Left ventricle myocardium inferior (tissue), 1 donor: ENCODE data around the gene PROB1. TPM values are rescaled to one million over a fixed set of nuclear protein-coding genes. Genes with fewer than 3 reads are reported as not detected.

Experiments used
- DNase-seq: peaks from one replicate; pipeline ENCODE4 v3.0.0-alpha.2; 2020
- H3K27ac ChIP-seq: fragments of 200-600 bp; replicated peaks from 2 replicates; pipeline ENCODE4 v1.8.0; 2021
- H3K27me3 ChIP-seq: fragments of 200-600 bp; 2 replicates; pipeline ENCODE4 v1.8.0; 2021; ENCODE audit warnings: low read depth
- H3K36me3 ChIP-seq: fragments of 200-600 bp; 2 replicates; pipeline ENCODE4 v1.8.0; 2021
- H3K4me1 ChIP-seq: fragments of 200-600 bp; 2 replicates; pipeline ENCODE4 v1.8.0; 2021
- H3K4me3 ChIP-seq: fragments of 200-600 bp; 2 replicates; pipeline ENCODE4 v1.8.0; 2021; ENCODE audit warnings: mild to moderate bottlenecking, moderate library complexity
- H3K9me3 ChIP-seq: fragments of 200-600 bp; replicated peaks from 2 replicates; pipeline ENCODE4 v1.8.0; 2021
- CTCF ChIP-seq: fragments of 200-600 bp; IDR thresholded peaks from 2 replicates; pipeline ENCODE4 v1.8.0; 2021; ENCODE audit warnings: antibody characterized with exemption, mild to moderate bottlenecking, borderline replicate concordance
- intact Hi-C: fragments of 100-400 bp; cut with micrococcal nuclease; formaldehyde crosslinking; loops from one replicate; pipeline ENCODE4 v1.11.0; 2022
- total RNA-seq: library from RNA; stranded (reverse); fragmentation: NEBNext Ultra II Directional; extraction: Animal tissue kit (Norgen Biotek cat#: 25700); gene quantifications from one replicate; pipeline ENCODE4 v1.2.1, GENCODE V29; 2021
- donor health status: DM: no; HTN: yes; CAD: no; lungs with severe emphysema.

The PROB1 gene
- total RNA-seq, 1 donor from 2014 or later, result 46.3 TPM

- Histone ChIP-seq H3K4me1 (peaks cover 46% of the 10 kb centered on the region), H3K27me3 (no peaks in the 10 kb centered on the region), H3K9me3 (no peaks in the 10 kb centered on the region), H3K4me3 (no peak overlapping the region), H3K36me3 (no peaks in the 10 kb centered on the region), H3K27ac (peak overlapping the region; percentile 80)
- no peak for TF ChIP-seq CTCF
- intact Hi-C loops, result no loop called here
- DNase-seq, result no peak
These were observed 8.9 kb downstream of the PROB1 start for GRCh38 chr5:139386050-139386438.

- intact Hi-C loops, result no loop called here
These were observed 9.5 kb downstream of the PROB1 start for GRCh38 chr5:139385061-139386049.

GRCh38 chr5:139384591-139385051, 10.3 kb downstream of the PROB1 start:
- TF ChIP-seq CTCF, result no peak
- peak overlapping the region; percentile 62 for H3K4me3 ChIP-seq
- intact Hi-C loops, result no loop called here
- H3K27ac ChIP-seq, result peak overlapping the region; percentile 80
- no peak for DNase-seq
- no peaks in the 10 kb centered on the region for H3K9me3 ChIP-seq
- no peaks in the 10 kb centered on the region for H3K36me3 ChIP-seq
- no peaks in the 10 kb centered on the region for H3K27me3 ChIP-seq
- peaks cover 37% of the 10 kb centered on the region for H3K4me1 ChIP-seq

More at GRCh38 chr5:139385061-139386049, 9.5 kb downstream of the PROB1 start:
- TF ChIP-seq CTCF, result peak; percentile 62
- Histone ChIP-seq H3K27me3 (no peaks in the 10 kb centered on the region), H3K9me3 (no peaks in the 10 kb centered on the region), H3K4me3 (peak overlapping the region; percentile 62), H3K27ac (peak overlapping the region; percentile 80), H3K36me3 (no peaks in the 10 kb centered on the region), H3K4me1 (peaks cover 39% of the 10 kb centered on the region)
- no peak for DNase-seq

GRCh38 chr5:139383993-139384590, 10.8 kb downstream of the PROB1 start:
- Histone ChIP-seq H3K36me3 (no peaks in the 10 kb centered on the region), H3K9me3 (no peaks in the 10 kb centered on the region), H3K27ac (no peak overlapping the region), H3K27me3 (no peaks in the 10 kb centered on the region), H3K4me1 (peaks cover 37% of the 10 kb centered on the region), H3K4me3 (no peak overlapping the region)
- intact Hi-C loops, result no loop called here
- no peak for DNase-seq
- TF ChIP-seq CTCF, result no peak

GRCh38 chr5:139383275-139383992, 11.5 kb downstream of the PROB1 start, which contains the start of gene SLC23A1:
TSS of gene SLC23A1 (minus strand) at chr5:139383297. CDS start at chr5:139383253, 44 bp downstream.
- H3K36me3 ChIP-seq, result no peaks in the 10 kb centered on the region
- H3K27me3 ChIP-seq, result no peaks in the 10 kb centered on the region
- no peak within 1 kb of the TSS for H3K27ac ChIP-seq
- no peak for TF ChIP-seq CTCF
- peaks cover 30% of the 10 kb centered on the region for H3K4me1 ChIP-seq
- H3K4me3 ChIP-seq, result no peak within 1 kb of the TSS
- H3K9me3 ChIP-seq, result no peaks in the 10 kb centered on the region
- no peak for DNase-seq
- intact Hi-C loops, result no loop called here
